ENCODE measurements around the gene MYMX. TPM values are rescaled to one million over a fixed set of nuclear protein-coding genes. Genes with fewer than 3 reads are reported as not detected.

Gene MYMX
- total RNA-seq, 1 donor = 0.27 TPM

GRCh38 chr6:44249082-44249748, 32.5 kb downstream of the MYMX start:
- no peak for DNase-seq (ENCODE audit: low read depth in 2 of 3, low spot score in 2 of 3)

DNA sequence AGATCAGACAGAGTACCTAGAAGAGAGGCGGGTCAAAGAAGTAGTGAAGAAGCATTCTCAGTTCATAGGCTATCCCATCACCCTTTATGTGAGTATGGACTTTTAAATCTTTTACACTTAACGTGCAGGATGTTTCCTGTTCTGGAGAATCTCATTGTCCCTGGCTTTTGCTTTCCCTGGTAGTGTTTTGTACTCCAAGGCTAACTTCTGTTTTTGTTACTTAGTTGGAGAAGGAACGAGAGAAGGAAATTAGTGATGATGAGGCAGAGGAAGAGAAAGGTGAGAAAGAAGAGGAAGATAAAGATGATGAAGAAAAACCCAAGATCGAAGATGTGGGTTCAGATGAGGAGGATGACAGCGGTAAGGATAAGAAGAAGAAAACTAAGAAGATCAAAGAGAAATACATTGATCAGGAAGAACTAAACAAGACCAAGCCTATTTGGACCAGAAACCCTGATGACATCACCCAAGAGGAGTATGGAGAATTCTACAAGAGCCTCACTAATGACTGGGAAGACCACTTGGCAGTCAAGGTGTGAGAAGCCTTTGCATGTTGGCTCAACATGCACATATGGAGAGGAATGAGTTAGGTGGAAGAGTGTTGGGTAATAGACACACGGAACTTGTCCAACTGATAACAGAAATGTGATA, 33.5 kb downstream of the MYMX start:
- no peak for DNase-seq (ENCODE audit: low read depth in 2 of 3, low spot score in 2 of 3)

- DNase-seq (ENCODE audit: low read depth in 2 of 3, low spot score in 2 of 3) = no peak
Observed at GRCh38 chr6:44250718-44251123, 34.0 kb downstream of the MYMX start.

DNA sequence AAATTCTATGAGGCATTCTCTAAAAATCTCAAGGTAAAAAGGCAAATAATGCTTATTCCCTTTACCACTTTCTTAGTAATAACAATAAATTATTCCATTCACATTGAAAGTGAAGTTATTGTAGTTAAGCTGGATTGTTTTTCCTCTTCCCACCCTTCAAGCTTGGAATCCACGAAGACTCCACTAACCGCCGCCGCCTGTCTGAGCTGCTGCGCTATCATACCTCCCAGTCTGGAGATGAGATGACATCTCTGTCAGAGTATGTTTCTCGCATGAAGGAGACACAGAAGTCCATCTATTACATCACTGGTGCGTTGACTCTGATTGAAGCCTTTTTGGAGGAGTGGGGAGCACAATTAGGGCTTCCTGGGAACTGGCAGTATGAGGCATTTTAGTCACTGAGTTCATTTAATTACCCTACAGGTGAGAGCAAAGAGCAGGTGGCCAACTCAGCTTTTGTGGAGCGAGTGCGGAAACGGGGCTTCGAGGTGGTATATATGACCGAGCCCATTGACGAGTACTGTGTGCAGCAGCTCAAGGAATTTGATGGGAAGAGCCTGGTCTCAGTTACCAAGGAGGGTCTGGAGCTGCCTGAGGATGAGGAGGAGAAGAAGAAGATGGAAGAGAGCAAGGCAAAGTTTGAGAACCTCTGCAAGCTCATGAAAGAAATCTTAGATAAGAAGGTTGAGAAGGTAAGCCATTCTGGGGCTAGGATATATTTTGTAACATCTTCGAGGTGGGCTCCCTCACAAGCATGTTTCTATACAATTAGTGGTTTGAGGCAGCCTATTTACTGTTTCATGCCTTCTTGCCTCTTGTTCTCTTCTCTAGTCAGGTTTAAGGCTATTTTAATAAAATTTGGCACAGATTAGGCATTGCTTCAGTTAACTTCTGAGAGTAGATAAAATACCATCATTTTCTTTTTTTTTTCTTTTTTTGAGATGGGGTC, 35.1 kb downstream of the MYMX start:
- DNase-seq (ENCODE audit: low read depth in 2 of 3, low spot score in 2 of 3) = no peak

- DNase-seq (ENCODE audit: low read depth in 2 of 3, low spot score in 2 of 3) = peak in 1 of 3 donors; percentile 79
Observed at GRCh38 chr6:44253307-44254101, 36.8 kb downstream of the MYMX start.

- DNase-seq (ENCODE audit: low read depth in 2 of 3, low spot score in 2 of 3) = peak in 1 of 3 donors; percentile 31
Observed at GRCh38 chr6:44254191-44255104, 37.7 kb downstream of the MYMX start.

DNA sequence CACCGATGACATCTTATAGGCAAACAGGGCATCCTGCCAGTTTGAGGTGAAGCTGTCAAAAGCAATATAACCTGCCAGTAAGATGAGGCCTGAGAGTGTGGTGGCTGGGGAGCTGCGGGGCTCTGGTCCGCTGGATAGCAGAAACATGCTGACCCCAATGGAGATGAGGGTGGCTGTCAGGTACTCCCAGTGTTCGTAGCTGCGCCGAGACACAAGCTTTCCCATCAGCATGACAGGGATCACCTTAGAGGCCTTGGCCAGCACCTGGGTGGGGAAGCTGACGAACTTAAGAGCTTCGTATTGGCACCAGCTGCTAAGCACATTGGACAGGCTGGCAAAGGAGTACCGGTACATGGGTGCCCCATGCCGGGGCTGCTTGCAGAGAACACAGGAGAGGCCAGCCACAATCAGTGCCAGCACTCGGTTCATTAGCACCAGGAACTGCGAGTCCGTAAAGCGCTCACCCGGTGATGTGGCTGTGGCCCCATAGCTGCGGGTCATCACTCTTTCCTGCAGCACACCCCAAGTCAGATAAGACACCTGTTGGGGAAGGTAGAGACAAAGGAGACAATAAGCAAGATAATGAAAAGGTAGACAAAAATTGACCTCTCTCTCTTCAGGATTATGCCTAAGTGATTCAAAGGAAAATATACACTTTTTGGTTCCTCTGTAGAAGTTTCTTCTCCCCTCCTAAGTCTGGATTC, 38.5 kb downstream of the MYMX start:
- no peak for DNase-seq (ENCODE audit: low read depth in 2 of 3, low spot score in 2 of 3)

GRCh38 chr6:44255871-44256774, 39.4 kb downstream of the MYMX start:
- no peak for DNase-seq (ENCODE audit: low read depth in 2 of 3, low spot score in 2 of 3)

GRCh38 chr6:44256775-44257024, 40.0 kb downstream of the MYMX start:
- no peak for DNase-seq (ENCODE audit: low read depth in 2 of 3, low spot score in 2 of 3)

GRCh38 chr6:44257025-44257752, 40.5 kb downstream of the MYMX start, which contains the start of gene SLC35B2:
SLC35B2 (minus strand) TSS chr6:44257528; CDS start chr6:44257410, 118 bp downstream.
- DNase-seq (ENCODE audit: low read depth in 2 of 3, low spot score in 2 of 3) = peak; percentile 62 to 67 (median 63)

DNA sequence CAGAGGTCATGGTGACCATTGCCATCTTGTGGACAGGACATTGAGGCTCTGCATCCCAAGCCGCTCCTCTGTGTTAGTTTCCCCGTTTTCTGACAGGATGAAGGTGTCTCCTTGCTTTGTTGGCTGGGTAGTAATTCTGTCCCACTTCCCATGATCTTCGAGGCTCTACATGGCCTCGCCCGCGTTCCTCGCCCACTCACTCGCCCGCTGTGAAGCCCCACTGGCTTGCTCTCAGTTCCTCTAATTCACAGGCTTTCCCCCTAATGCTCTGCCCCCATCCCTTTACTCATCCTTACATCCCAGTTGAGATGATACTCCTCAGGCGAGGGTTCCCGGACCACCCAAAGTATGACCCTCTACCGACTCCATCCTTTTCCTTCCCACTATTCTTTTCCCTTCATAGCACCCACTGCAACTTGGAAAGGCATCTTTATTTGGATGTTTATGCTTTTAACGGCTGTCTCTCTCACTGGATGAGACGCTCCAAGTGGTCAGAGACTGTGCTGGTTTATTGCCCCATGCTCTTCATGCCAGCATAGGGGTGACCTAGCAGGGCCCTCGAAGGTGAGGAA, 41.1 kb downstream of the MYMX start:
- DNase-seq (ENCODE audit: low read depth in 2 of 3, low spot score in 2 of 3) = no peak

- DNase-seq (ENCODE audit: low read depth in 2 of 3, low spot score in 2 of 3) = no peak
Observed at GRCh38 chr6:44258325-44258863, 41.7 kb downstream of the MYMX start.

DNA sequence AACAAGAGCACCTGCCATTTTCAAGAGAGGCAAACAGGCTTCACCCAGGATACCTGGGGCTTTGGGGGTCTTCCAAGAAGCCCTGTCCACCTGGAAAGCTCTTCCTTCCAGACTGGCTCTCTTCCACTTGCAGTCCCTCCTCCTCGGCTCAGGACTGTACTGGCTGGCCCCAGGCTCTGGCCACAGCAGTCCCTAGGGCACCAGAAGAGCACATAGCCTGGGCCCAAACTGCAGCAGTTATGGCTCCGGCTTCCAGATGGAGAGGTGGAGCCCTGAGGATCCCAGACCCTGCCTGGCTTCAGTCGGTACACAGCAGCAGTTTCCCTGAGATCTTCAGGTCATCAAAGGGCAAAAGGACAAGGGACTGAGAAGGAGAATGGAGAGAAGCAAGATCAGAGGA, 42.2 kb downstream of the MYMX start:
- no peak for DNase-seq (ENCODE audit: low read depth in 2 of 3, low spot score in 2 of 3)

DNA sequence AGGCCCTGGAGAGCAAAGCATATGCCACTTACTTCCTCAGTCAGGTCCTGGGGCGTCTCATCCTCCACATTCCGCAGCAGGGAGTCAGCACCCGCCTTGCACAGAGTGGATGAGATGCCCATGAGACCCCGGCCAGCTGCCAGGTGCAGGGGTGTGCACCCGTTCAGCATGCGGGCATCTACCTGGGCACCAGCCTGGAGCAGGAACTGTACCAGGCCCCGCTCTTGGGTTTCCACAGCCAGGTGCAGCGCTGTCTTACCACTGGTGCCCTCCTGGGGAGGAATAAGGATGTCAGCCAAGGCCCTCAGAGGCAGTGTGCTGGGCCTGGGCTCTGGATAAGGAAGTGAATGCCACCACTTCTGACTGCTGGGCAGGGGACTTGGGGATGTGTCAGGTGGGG, 43.3 kb downstream of the MYMX start:
- DNase-seq (ENCODE audit: low read depth in 2 of 3, low spot score in 2 of 3) = no peak

- DNase-seq (ENCODE audit: low read depth in 2 of 3, low spot score in 2 of 3) = no peak
Observed at GRCh38 chr6:44260451-44261297, 43.9 kb downstream of the MYMX start.

DNA sequence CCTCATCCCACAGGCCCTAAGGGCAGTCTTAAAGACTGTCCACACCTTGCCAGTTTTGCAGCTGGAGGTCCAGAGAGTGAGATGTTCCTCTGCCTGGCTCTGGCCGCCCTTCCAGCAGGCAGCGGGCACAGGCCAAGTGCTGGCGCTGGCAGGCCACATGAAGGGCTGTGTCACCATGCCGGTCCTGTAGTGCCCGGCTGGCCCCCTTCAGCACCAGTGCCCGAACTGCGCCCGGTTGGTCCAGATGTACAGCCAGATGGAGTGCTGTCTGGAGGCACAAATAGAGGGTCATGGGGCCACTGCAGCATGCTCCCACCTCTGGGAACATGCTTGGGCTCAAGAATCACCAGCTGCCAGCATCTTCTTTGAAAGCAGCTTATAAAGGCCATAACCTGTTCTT, 44.9 kb downstream of the MYMX start:
- no peak for DNase-seq (ENCODE audit: low read depth in 2 of 3, low spot score in 2 of 3)

Data from hematopoietic multipotent progenitor cell (in vitro differentiated cells).